Neuron (in vitro differentiated cells): ENCODE measurements around the gene LDLRAD4.

Source experiments
- H2AFZ ChIP-seq: one replicate; pipeline ENCODE4 v1.6.1; 2013; ENCODE audit warnings: low read depth, mild to moderate bottlenecking, inconsistent platforms, low read length, moderate library complexity
- H3K27me3 ChIP-seq: one replicate; pipeline ENCODE4 v1.6.1; 2013; ENCODE audit warnings: low read length; ENCODE audit not compliant: insufficient read depth
- H3K36me3 ChIP-seq: one replicate; pipeline ENCODE4 v1.6.1; 2013; ENCODE audit warnings: low read length; ENCODE audit not compliant: insufficient read depth
- H3K4me1 ChIP-seq: one replicate; pipeline ENCODE4 v1.6.1; 2013; ENCODE audit warnings: low read length; ENCODE audit not compliant: insufficient read depth
- H3K4me3 ChIP-seq: 2 replicates; pipeline ENCODE4 v1.5.1; 2013; ENCODE audit warnings: mild to moderate bottlenecking, low read length, moderate library complexity
- H3K9me3 ChIP-seq: one replicate; pipeline ENCODE4 v1.6.1; 2013; ENCODE audit warnings: low read length

Gene LDLRAD4

DNA sequence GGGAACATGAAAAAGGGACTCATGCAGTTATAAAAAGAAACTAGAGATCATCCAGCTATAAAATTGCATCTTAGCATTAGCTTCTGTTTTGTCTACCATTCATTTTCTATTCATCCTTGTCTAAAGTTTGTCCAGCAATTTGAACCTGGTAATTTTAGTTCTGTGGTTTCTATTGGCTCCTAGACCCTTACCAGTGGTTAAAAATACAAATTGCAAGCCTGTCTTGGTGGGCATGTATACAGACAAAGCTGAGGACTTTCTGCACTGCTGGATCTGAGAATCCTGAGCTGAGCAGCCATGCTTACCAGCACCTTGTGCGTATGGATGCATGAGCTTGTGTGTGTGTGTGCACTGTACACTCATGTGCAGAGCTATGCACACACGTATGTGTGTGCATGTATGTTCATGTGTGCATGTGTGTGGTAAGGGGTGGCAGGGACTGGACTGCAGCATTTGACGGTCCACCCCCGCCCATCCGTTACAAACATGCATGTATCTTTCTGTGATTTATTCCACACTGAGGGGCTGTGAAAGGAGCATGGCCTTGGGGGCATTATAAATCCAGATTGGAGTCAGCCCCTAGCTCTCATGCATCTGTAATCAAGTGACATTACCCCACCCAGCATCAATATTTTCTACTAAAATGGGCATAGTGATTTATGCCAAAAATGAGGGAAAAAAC, 363.1 kb downstream of the LDLRAD4 start:
- no peaks in the 10 kb centered on the region for H3K9me3 ChIP-seq
- peaks cover 2% of the 10 kb centered on the region for H3K27me3 ChIP-seq
- no peak overlapping the region for H2AFZ ChIP-seq
- no peaks in the 10 kb centered on the region for H3K36me3 ChIP-seq
- no peak overlapping the region for H3K4me3 ChIP-seq
- no peaks in the 10 kb centered on the region for H3K4me1 ChIP-seq

DNA sequence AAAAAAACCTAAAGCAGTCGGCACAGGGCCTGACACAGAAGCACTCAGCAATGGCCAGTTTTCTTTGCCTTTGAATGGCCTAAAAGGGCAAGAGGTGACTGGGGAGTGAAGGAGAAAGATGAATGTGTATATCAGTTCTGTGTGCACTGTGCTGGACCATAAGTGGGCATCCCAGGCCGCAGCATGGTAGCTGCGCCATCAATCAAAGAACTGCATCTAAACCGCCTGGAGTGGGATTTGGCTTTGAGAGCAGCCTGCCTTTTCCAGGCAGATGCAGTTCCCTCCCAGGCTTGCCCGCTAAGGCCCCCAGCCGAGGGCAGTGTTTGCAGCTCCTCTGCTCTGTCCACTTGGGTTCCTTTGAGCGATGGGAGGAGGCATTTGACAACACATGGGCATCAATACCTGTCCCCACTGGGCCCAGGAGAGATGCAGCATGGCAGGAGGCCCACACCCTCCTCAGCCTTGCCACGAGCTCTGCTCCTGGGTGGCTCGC, 363.7 kb downstream of the LDLRAD4 start:
- Histone ChIP-seq H3K36me3 (no peaks in the 10 kb centered on the region), H3K4me1 (no peaks in the 10 kb centered on the region)

DNA sequence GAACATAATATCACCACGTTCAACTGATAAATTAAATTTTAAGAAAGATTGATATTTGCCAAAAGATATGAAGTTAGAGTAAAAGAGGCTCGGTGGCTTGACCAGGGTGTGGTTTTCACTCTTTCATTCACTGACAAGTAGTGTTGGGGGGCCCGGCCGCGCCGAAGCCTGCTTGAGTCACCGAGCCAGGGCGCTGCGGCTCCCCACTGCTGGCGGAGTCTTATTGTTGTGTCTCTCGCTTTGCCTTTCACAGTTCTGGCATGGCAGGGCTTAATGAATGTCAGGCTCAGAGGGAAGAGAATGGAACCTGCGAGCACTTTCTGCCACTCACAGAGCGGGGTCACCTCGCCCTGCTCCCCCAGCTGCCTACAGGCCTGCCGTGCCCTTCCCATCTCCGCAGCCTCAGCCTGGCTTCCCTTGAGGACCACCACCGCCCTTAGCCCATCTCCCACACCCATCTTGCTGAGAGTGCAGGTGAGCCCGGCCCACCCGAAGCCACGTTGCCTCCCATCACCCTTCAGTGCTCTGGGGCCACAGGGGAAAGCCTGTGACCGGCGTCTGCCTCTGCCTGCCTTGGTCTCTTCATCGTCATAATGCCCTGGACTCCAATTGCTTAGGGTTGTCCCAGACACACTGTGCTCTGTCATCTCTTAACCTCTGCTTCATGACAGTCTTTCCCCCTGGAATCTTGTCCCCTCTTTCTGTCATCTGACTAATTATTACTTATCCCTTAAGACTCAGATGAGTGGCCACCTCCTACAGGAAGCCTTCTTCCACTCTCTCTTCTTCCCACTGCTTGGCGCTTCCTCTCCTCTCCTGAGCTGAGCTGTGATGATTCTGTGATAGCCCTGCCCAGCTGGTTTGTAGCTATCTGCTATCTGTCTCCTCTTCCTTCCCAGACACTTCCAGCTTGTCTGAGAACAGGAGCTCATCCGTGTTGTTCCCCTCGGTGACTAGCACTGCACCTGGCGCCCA, 365.3 kb downstream of the LDLRAD4 start:
- H3K4me3 ChIP-seq, result no peak overlapping the region
- H3K4me1 ChIP-seq, result no peaks in the 10 kb centered on the region
- H3K27me3 ChIP-seq, result no peaks in the 10 kb centered on the region
- no peaks in the 10 kb centered on the region for H3K9me3 ChIP-seq
- H3K36me3 ChIP-seq, result no peaks in the 10 kb centered on the region
- H2AFZ ChIP-seq, result no peak overlapping the region

More for the DNA sequence above, 363.7 kb downstream of the LDLRAD4 start:
- peaks cover 2% of the 10 kb centered on the region for H3K27me3 ChIP-seq
- H3K9me3 ChIP-seq, result no peaks in the 10 kb centered on the region
- no peak overlapping the region for H3K4me3 ChIP-seq
- no peak overlapping the region for H2AFZ ChIP-seq

DNA sequence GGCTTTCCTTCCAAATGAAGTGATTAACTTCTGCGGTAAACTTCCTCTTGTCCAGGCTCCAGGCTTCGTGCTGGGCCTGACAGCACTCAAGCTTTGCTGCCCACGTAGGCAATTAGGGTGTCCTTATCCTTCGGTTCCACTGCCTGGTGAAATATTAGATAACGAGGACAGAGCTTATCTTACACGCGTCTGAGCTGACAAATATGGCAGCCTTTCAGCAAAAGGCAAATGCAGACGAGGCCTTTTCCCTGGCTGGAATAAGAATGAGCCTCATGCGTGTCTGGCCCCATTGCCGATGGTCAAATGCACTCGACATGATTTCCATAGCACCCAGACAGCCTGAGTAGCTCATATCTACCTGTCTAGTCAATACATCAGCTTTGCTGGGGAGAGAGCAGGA, 366.3 kb downstream of the LDLRAD4 start:
- no peak overlapping the region for H2AFZ ChIP-seq
- H3K27me3 ChIP-seq, result no peaks in the 10 kb centered on the region
- H3K4me1 ChIP-seq, result no peaks in the 10 kb centered on the region
- no peaks in the 10 kb centered on the region for H3K36me3 ChIP-seq
- H3K4me3 ChIP-seq, result no peak overlapping the region
- H3K9me3 ChIP-seq, result no peaks in the 10 kb centered on the region

DNA sequence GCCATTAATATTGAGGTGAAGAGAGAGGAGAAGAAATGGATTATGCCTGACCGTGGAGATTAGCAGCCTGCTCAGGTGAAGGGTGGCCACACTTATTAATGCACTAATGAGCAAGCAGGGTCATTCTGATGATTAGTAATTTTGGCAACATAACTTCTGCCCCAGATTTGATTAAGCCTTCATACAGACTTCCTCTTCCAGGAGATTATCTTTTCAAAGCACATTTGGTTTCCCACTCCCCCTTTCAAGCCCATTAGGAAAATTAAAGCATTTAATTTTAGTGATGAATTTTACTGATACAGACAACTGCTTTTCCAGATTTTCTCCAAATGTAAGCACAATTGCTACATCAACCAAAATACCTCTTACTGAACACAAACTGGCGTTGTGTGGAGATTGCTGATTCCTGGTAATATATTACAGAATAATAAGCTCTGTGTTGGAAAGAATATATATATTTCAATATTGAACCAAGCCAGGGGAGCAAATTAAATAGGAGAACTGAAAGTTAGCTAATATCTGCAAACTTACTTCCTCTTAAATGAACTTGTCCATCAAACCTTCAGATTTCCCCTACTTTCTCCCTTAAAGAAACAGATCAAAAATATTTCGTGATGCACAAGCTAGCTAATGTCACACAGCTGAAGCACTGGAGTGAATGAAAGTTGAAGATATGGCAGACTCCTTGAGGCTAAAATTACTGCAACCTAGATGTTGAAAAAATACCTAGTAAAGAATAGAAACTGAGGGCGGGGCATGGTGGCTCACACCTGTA, 367.0 kb downstream of the LDLRAD4 start:
- Histone ChIP-seq H3K36me3 (no peaks in the 10 kb centered on the region), H3K27me3 (no peaks in the 10 kb centered on the region), H2AFZ (no peak overlapping the region), H3K4me3 (no peak overlapping the region), H3K9me3 (no peaks in the 10 kb centered on the region), H3K4me1 (no peaks in the 10 kb centered on the region)

DNA sequence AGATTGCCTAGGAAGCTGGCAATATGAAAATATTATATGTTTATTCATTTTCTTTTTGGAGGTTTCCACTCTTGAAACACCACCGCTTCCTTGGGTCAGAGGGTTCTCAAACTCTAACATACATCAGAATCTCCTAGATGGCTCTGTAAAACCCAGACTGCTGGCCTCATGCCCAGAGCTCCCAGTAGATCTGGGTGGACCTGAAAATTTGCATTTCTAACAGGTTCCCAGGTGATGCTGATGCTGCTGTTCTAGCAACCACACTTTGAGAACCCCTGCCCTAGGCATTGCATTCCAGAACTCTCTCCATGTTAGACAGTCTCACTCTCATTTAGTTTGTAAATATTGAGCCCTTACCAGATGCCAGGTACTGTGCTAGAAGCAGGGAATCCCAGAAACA, 368.4 kb downstream of the LDLRAD4 start:
- no peaks in the 10 kb centered on the region for H3K4me1 ChIP-seq
- no peak overlapping the region for H3K4me3 ChIP-seq
- no peaks in the 10 kb centered on the region for H3K9me3 ChIP-seq
- H3K36me3 ChIP-seq, result no peaks in the 10 kb centered on the region
- H3K27me3 ChIP-seq, result no peaks in the 10 kb centered on the region
- H2AFZ ChIP-seq, result no peak overlapping the region

DNA sequence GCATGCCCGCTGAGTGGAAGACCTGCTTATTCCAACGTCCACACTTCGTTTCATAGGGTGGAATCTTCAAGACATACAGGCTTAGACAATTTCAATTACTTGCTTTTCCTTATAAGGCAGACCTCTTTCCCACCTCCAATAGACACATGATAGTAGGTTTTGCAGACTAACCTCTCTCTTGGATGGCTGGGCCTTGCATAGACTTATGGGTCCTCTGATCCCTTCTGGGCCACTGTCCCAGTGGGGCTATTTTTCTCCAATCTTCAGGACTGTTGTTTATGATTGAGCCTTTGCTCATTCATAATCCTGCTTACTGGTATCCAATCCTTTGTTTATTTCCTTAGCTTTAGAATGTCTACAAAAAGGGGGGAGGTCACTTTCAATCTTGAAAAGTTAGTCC, 368.9 kb downstream of the LDLRAD4 start:
- no peaks in the 10 kb centered on the region for H3K36me3 ChIP-seq
- no peak overlapping the region for H3K4me3 ChIP-seq

DNA sequence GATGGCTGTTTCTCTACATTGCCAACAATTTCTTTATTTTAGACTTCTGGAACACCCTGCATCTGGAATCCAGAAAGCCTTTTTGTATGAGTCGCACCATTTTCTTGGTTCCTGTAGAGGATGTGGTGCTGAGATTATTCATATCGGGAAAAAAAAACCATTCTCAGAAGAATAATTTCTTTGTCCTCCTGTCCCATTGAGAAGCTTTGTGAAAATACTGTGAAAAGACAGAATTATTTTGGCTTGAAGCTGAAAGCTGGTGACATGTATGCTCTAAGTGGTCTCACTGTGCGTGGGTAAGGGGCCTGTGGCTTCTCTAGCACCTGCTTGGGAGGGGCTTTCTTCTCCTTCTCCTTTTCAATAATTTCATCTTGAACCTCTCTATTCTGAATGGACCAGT, 369.4 kb downstream of the LDLRAD4 start:
- Histone ChIP-seq H2AFZ (no peak overlapping the region), H3K4me3 (no peak overlapping the region), H3K36me3 (no peaks in the 10 kb centered on the region), H3K4me1 (no peaks in the 10 kb centered on the region), H3K27me3 (no peaks in the 10 kb centered on the region), H3K9me3 (no peaks in the 10 kb centered on the region)

More for the DNA sequence above, 368.9 kb downstream of the LDLRAD4 start:
- H3K27me3 ChIP-seq, result no peaks in the 10 kb centered on the region
- no peak overlapping the region for H2AFZ ChIP-seq
- H3K9me3 ChIP-seq, result no peaks in the 10 kb centered on the region
- H3K4me1 ChIP-seq, result no peaks in the 10 kb centered on the region

DNA sequence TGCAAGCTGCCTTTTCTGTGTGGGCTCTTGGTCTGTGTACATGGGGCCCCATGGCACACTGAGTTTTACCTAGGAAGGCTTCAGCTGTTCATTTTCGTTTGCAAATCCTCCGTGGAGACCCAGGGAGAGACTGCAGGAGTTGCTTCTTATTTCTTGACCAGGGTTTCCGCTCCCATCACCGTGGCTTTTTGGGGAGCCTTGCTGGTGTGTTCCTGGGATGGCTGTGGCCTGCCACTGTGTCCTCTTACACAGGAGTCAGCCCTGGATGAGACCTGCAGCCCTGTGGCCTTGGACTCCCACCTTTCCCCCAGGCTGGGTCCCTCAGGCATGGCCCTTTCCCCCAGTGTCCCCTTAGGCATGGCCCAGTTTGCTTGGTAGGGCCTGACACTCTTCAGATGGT, 370.8 kb downstream of the LDLRAD4 start:
- Histone ChIP-seq H3K36me3 (no peaks in the 10 kb centered on the region), H3K9me3 (no peaks in the 10 kb centered on the region), H3K27me3 (no peaks in the 10 kb centered on the region), H2AFZ (no peak overlapping the region), H3K4me3 (no peak overlapping the region), H3K4me1 (no peaks in the 10 kb centered on the region)

DNA sequence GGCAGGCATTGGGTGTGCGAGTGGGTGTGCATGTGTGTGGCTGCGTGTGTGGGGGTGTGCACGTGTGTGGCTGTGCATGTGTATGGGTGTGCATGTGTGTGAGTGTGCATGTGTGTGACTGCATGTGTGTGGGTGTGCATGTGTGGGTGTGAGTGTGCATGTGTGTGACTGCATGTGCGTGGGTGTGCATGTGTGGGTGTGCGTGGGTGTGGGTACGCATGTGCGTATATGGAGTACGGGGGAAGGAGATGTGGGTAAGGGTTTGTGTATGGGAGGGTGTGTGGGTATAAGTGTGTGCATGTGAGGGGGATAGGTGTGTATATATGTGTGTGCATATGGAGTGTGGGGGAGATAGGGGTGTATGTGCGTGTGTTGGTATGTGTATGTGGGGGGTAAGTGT, 371.4 kb downstream of the LDLRAD4 start:
- H3K27me3 ChIP-seq, result no peaks in the 10 kb centered on the region
- H3K9me3 ChIP-seq, result no peaks in the 10 kb centered on the region
- H3K36me3 ChIP-seq, result no peaks in the 10 kb centered on the region
- H2AFZ ChIP-seq, result no peak overlapping the region
- no peaks in the 10 kb centered on the region for H3K4me1 ChIP-seq
- no peak overlapping the region for H3K4me3 ChIP-seq

DNA sequence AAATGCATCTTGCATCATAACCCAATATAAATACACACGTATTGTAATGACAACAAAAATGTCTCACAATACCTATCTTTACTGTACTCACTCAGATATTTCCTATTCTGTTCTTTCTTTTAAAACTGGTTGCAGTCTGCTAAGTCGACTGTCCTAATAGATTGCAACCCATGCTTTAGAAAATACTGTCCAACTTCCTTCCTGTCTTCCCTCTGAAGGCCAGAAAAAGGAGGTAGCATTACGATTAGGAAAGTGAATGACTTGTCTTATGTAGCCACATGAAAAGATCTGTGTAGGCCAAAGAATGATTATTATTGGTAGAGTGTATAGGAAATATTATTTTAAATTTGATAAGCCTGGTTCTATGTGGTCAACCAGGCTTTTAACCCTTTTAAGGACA, 373.7 kb downstream of the LDLRAD4 start:
- Histone ChIP-seq H3K27me3 (no peaks in the 10 kb centered on the region), H3K4me1 (no peaks in the 10 kb centered on the region), H3K36me3 (no peaks in the 10 kb centered on the region), H3K9me3 (no peaks in the 10 kb centered on the region), H3K4me3 (no peak overlapping the region), H2AFZ (no peak overlapping the region)

DNA sequence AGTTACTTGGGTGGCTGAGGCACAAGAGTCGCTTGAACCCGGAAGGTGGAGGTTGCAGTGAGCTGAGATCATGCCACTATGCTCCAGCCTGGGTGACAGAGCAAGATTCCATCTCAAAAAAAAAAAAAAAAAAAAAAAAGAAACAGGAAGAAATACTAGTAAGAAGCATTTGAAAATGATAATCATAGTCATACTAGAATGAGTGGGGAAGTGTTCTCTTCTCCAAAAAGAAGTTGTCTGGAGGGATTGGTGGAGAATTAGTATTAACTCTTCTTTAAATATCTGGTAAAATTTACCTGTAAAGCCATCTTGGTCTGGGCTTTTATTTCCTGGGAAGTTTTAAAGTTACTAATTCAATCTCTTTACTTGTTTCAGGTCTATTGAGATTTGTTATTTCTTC, 376.0 kb downstream of the LDLRAD4 start:
- Histone ChIP-seq H3K4me3 (no peak overlapping the region), H3K4me1 (no peaks in the 10 kb centered on the region), H3K36me3 (no peaks in the 10 kb centered on the region), H2AFZ (no peak overlapping the region), H3K9me3 (no peaks in the 10 kb centered on the region), H3K27me3 (no peaks in the 10 kb centered on the region)

DNA sequence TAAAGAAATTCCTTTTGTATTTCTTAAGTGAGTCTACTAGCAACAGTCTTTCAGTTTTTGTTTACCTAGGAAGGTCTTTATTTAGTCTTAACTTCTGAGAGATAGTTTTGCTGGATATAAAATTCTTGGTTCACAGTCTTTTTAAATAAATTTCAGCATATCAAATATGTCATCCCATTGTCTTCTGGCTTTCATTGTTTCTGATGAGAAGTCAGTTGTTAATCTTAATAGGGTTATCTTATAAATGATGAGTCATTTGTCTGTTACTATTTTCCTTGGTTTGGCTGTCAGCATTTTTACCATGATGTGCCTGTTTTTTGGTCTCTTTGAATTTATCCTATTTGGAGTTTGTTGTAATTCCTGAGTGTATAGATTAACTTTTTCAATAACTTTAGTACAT, 378.5 kb downstream of the LDLRAD4 start:
- Histone ChIP-seq H3K27me3 (no peaks in the 10 kb centered on the region), H2AFZ (no peak overlapping the region), H3K4me1 (no peaks in the 10 kb centered on the region), H3K9me3 (no peaks in the 10 kb centered on the region), H3K4me3 (no peak overlapping the region), H3K36me3 (no peaks in the 10 kb centered on the region)
